Measurements from ENCODE around the gene C20orf144.

Gene C20orf144

GRCh38 chr20:33666293-33667244 is 4.4 kb downstream of the C20orf144 start, which contains the start of gene ACTL10:
Gene ACTL10 (plus strand): TSS chr20:33666943. CDS start chr20:33667498, 555 bp downstream.
- peak; percentile 97 for DNase-seq

- no peak for DNase-seq
Measured at GRCh38 chr20:33667245-33667675, 5.1 kb downstream of the C20orf144 start.

- DNase-seq, result peak; percentile 66
Measured at GRCh38 chr20:33667676-33668465, 5.7 kb downstream of the C20orf144 start.

- no peak for DNase-seq
Measured at GRCh38 chr20:33668466-33669155, 6.5 kb downstream of the C20orf144 start.

- no peak for DNase-seq
Measured at GRCh38 chr20:33669224-33669623, 7.1 kb downstream of the C20orf144 start.

GRCh38 chr20:33669873-33670640 is 7.9 kb downstream of the C20orf144 start:
- DNase-seq, result no peak

GRCh38 chr20:33670715-33671499 is 8.8 kb downstream of the C20orf144 start:
- DNase-seq, result no peak

- no peak for DNase-seq
Measured at GRCh38 chr20:33671573-33672288, 9.6 kb downstream of the C20orf144 start.

GRCh38 chr20:33672426-33673113 is 10.4 kb downstream of the C20orf144 start:
- DNase-seq, result peak; percentile 10

GRCh38 chr20:33673114-33673409 is 10.9 kb downstream of the C20orf144 start:
- no peak for DNase-seq

GRCh38 chr20:33673410-33674293 is 11.5 kb downstream of the C20orf144 start:
- DNase-seq, result no peak

GRCh38 chr20:33674294-33675135 is 12.4 kb downstream of the C20orf144 start, which contains the start of gene NECAB3:
Gene NECAB3 (minus strand): TSS chr20:33674428. CDS start chr20:33674352, 76 bp downstream.
- peak; percentile 71 for DNase-seq

- DNase-seq, result no peak
Measured at GRCh38 chr20:33675136-33675959, 13.2 kb downstream of the C20orf144 start.

GRCh38 chr20:33676121-33676520 is 14.0 kb downstream of the C20orf144 start:
- DNase-seq, result no peak

GRCh38 chr20:33676652-33677645 is 14.8 kb downstream of the C20orf144 start:
- no peak for DNase-seq
